ENCODE results near the gene PTCD2.

GRCh38 chr5:72308853-72309191 is 11.4 kb upstream of the PTCD2 start:
- TF ChIP-seq ESRRG (CRISPR knock-in tag; IDR thresholded peaks at IDR 0.05) (no peak), ZNF70 (CRISPR knock-in tag; IDR thresholded peaks at IDR 0.05) (no peak), CSDC2 (CRISPR knock-in tag; IDR thresholded peaks at IDR 0.05) (no peak), PATZ1 (CRISPR knock-in tag; IDR thresholded peaks at IDR 0.05; ENCODE audit: borderline replicate concordance) (no peak), ZFP30 (CRISPR knock-in tag; IDR thresholded peaks at IDR 0.05) (no peak), ZNF565 (CRISPR knock-in tag; conservative IDR thresholded peaks at IDR 0.05; ENCODE audit: low read depth) (no peak), TSHZ2 (CRISPR knock-in tag; IDR thresholded peaks at IDR 0.05) (no peak), PPARA (CRISPR knock-in tag; IDR thresholded peaks at IDR 0.05; ENCODE audit: borderline replicate concordance) (no peak), ISL1 (CRISPR knock-in tag; IDR thresholded peaks at IDR 0.05) (no peak), BACH2 (CRISPR knock-in tag; IDR thresholded peaks at IDR 0.05; ENCODE audit: borderline replicate concordance) (no peak)
